HepG2 (cell line): Measurements from ENCODE around the gene FUT6. TPM values are rescaled to one million over a fixed set of nuclear protein-coding genes. Genes with fewer than 3 reads are reported as not detected.
A peak's percentile ranks its signal among the peaks of the same experiment; 100 is the strongest.

ENCODE experiments used
- BORCS8-MEF2B ChIP-seq: sonication (generic); formaldehyde crosslinking; IDR thresholded peaks from 2 replicates; pipeline ENCODE4 v1.8.0; 2022; ENCODE audit warnings: mild to moderate bottlenecking, missing genetic modification reagents
- CREB3 ChIP-seq: sonication (generic); formaldehyde crosslinking; IDR thresholded peaks from 2 replicates; pipeline ENCODE4 v1.5.0; 2020; ENCODE audit warnings: missing genetic modification reagents
- HOXA3 ChIP-seq: sonication (generic); formaldehyde crosslinking; IDR thresholded peaks from 2 replicates; pipeline ENCODE4 v1.5.0; 2020; ENCODE audit warnings: missing genetic modification reagents
- MAZ ChIP-seq, 2 experiments: sonication (generic) in 1 of 2; formaldehyde crosslinking in 1 of 2; IDR thresholded peaks; 2 replicates each; pipeline versions ENCODE4 v1.5.0 to v1.6.1; 2012 to 2020; ENCODE audit warnings: low read depth in 2 of 2, mild to moderate bottlenecking in 2 of 2, borderline replicate concordance in 1 of 2, improper control_type of control experiment in 1 of 2, low read length in 1 of 2, missing genetic modification reagents in 1 of 2, moderate library complexity in 1 of 2
- MXD4 ChIP-seq: IDR thresholded peaks from 2 replicates; pipeline ENCODE4 v1.6.1; 2016; ENCODE audit warnings: mild to moderate bottlenecking, missing biosample characterization, missing genetic modification reagents
- RARG ChIP-seq: sonication (generic); formaldehyde crosslinking; IDR thresholded peaks from 2 replicates; pipeline ENCODE4 v1.4.0; 2020; ENCODE audit warnings: low read depth, mild to moderate bottlenecking, missing genetic modification reagents
- SCMH1 ChIP-seq: sonication (generic); formaldehyde crosslinking; IDR thresholded peaks from 2 replicates; pipeline ENCODE4 v1.9.0; 2021; ENCODE audit warnings: missing genetic modification reagents, mild to moderate bottlenecking, borderline replicate concordance
- SPEN ChIP-seq: sonication (generic); formaldehyde crosslinking; IDR thresholded peaks from 2 replicates; pipeline ENCODE4 v1.5.1; 2020; ENCODE audit warnings: low read depth, mild to moderate bottlenecking, missing genetic modification reagents
- ZFP91 ChIP-seq: sonication (generic); formaldehyde crosslinking; IDR thresholded peaks from 2 replicates; pipeline ENCODE4 v1.9.0; 2022; ENCODE audit warnings: missing genetic modification reagents, mild to moderate bottlenecking, borderline replicate concordance
- ZNF317 ChIP-seq: sonication (generic); formaldehyde crosslinking; IDR thresholded peaks from 2 replicates; pipeline ENCODE4 v1.5.0; 2020; ENCODE audit warnings: mild to moderate bottlenecking, missing genetic modification reagents
- ZNF430 ChIP-seq: sonication (generic); formaldehyde crosslinking; IDR thresholded peaks from 2 replicates; pipeline ENCODE4 v1.9.0; 2021; ENCODE audit warnings: mild to moderate bottlenecking, missing genetic modification reagents
- polyA plus RNA-seq, 8 experiments: library from polyadenylated mRNA; depleted of rRNA in 3 of 8; stranded (reverse) in 7 of 8; unstranded in 1 of 8; fragments of >200 nt; fragmentation: Illumina TruSeq in 4 of 8; extraction: Trizol in 4 of 8; gene quantifications; 2 replicates each; pipeline versions ENCODE4 v1.2.1 to v1.2.3, GENCODE V29; 2011 to 2016; ENCODE audit warnings: low read depth in 4 of 8, missing spikeins in 1 of 8, mixed read lengths in 1 of 8; ENCODE audit not compliant: insufficient read depth in 1 of 8
- total RNA-seq, 5 experiments: library from RNA; depleted of rRNA; stranded (reverse); fragments of >200 nt; fragmentation: Illumina TruSeq; extraction: Trizol; gene quantifications; 2 replicates each; pipeline ENCODE4 v1.2.3, GENCODE V29; 2016; ENCODE audit warnings: low read depth in 1 of 5
- TF ChIP-seq, protein P1 (sequence below), 2 experiments: sonication (generic) in 1 of 2; formaldehyde crosslinking in 1 of 2; IDR thresholded peaks; 2 replicates each; pipeline versions ENCODE4 v1.4.0 to v1.6.1; 2018 to 2020; ENCODE audit warnings: missing genetic modification reagents in 2 of 2, borderline replicate concordance in 1 of 2, low read depth in 1 of 2, mild to moderate bottlenecking in 1 of 2, missing biosample characterization in 1 of 2
- TF ChIP-seq, protein P2 (sequence below): sonication (generic); formaldehyde crosslinking; IDR thresholded peaks from 2 replicates; pipeline ENCODE4 v1.4.0; 2020; ENCODE audit warnings: missing genetic modification reagents
- TF ChIP-seq, protein P3 (sequence below): sonication (generic); formaldehyde crosslinking; IDR thresholded peaks from 2 replicates; pipeline ENCODE4 v1.4.0; 2020; ENCODE audit warnings: missing genetic modification reagents
- TF ChIP-seq, protein P4 (sequence below): sonication (generic); formaldehyde crosslinking; IDR thresholded peaks from 2 replicates; pipeline ENCODE4 v1.4.0; 2020; ENCODE audit warnings: missing genetic modification reagents, borderline replicate concordance

Gene FUT6
- total and polyA plus RNA-seq, 2 of the 13 experiments (the other 11 are each of a cell fraction or from before 2014, with no cell fraction given) = 8.2 to 27.7 TPM

DNA sequence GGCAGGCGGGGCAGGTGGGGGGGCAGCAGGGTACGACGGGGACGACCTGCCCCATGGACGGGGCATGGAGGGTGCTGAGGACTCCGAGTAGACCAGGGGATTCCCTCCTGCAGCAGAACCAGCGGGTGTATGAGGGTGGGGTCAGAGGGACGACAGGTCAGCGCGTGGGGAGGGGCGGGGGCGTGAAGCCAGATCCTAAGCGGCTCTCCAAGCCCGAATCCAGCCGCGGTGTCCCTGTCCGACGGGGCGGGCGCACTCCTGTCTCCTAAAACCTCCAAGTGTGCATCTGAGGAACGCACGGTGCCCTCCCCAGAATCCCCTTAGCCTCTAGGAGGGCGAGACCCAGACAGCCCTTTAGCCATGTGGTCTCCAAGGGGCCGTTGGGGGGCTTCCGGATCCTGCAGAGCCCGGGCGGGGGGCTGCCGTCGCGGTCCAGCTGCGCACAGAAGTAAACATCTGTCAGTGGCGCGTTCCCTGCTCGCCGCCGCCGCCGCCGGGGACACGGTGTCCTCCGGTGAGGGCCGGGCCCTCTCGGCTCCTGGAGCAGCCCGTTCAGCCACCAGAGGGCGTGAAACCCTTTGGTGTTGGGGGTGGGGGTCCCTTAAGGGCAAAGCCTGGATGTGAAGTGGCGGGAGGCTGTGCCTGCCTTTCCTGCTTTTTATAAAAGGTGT lies 33.9 kb downstream of the FUT6 start (continued):
- TF ChIP-seq, protein P1, sequence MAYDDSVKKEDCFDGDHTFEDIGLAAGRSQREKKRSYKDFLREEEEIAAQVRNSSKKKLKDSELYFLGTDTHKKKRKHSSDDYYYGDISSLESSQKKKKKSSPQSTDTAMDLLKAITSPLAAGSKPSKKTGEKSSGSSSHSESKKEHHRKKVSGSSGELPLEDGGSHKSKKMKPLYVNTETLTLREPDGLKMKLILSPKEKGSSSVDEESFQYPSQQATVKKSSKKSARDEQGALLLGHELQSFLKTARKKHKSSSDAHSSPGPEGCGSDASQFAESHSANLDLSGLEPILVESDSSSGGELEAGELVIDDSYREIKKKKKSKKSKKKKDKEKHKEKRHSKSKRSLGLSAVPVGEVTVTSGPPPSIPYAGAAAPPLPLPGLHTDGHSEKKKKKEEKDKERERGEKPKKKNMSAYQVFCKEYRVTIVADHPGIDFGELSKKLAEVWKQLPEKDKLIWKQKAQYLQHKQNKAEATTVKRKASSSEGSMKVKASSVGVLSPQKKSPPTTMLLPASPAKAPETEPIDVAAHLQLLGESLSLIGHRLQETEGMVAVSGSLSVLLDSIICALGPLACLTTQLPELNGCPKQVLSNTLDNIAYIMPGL (CRISPR knock-in tag; IDR thresholded peaks at IDR 0.05; ENCODE audit: borderline replicate concordance in 1 of 2, low read depth in 1 of 2) = peak; percentile 80 to 86; a peak in 2 of 4 replicates
- TF ChIP-seq ZNF430 (CRISPR knock-in tag) (0 out of 2 replicates have a peak, but pooled peaks have one; percentile 24), MAZ (IDR thresholded peaks at IDR 0.05; ENCODE audit: borderline replicate concordance, low read depth, low read length) (peak; percentile 75; the same call in 1 of the 2 replicates), MAZ (CRISPR knock-in tag; IDR thresholded peaks at IDR 0.05; ENCODE audit: low read depth) (peak; percentile 75; the same call in 1 of the 2 replicates), SCMH1 (CRISPR knock-in tag) (no peak), BORCS8-MEF2B (CRISPR knock-in tag) (no peak), ZNF317 (CRISPR knock-in tag) (peak; percentile 84), ZFP91 (CRISPR knock-in tag) (peak; percentile 93), HOXA3 (CRISPR knock-in tag) (0 out of 2 replicates have a peak, but pooled peaks have one; percentile 35), RARG (CRISPR knock-in tag) (no peak), CREB3 (CRISPR knock-in tag) (no peak), SPEN (CRISPR knock-in tag) (no peak), MXD4 (CRISPR knock-in tag) (peak; percentile 63; the same call in 1 of the 2 replicates)
- TF ChIP-seq, protein P2, sequence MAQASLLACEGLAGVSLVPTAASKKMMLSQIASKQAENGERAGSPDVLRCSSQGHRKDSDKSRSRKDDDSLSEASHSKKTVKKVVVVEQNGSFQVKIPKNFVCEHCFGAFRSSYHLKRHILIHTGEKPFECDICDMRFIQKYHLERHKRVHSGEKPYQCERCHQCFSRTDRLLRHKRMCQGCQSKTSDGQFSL (CRISPR knock-in tag) = peak; percentile 87
- TF ChIP-seq, protein P3, sequence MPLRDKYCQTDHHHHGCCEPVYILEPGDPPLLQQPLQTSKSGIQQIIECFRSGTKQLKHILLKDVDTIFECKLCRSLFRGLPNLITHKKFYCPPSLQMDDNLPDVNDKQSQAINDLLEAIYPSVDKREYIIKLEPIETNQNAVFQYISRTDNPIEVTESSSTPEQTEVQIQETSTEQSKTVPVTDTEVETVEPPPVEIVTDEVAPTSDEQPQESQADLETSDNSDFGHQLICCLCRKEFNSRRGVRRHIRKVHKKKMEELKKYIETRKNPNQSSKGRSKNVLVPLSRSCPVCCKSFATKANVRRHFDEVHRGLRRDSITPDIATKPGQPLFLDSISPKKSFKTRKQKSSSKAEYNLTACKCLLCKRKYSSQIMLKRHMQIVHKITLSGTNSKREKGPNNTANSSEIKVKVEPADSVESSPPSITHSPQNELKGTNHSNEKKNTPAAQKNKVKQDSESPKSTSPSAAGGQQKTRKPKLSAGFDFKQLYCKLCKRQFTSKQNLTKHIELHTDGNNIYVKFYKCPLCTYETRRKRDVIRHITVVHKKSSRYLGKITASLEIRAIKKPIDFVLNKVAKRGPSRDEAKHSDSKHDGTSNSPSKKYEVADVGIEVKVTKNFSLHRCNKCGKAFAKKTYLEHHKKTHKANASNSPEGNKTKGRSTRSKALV = peak; percentile 60; the same call in 1 of the 2 replicates
- TF ChIP-seq, protein P4, sequence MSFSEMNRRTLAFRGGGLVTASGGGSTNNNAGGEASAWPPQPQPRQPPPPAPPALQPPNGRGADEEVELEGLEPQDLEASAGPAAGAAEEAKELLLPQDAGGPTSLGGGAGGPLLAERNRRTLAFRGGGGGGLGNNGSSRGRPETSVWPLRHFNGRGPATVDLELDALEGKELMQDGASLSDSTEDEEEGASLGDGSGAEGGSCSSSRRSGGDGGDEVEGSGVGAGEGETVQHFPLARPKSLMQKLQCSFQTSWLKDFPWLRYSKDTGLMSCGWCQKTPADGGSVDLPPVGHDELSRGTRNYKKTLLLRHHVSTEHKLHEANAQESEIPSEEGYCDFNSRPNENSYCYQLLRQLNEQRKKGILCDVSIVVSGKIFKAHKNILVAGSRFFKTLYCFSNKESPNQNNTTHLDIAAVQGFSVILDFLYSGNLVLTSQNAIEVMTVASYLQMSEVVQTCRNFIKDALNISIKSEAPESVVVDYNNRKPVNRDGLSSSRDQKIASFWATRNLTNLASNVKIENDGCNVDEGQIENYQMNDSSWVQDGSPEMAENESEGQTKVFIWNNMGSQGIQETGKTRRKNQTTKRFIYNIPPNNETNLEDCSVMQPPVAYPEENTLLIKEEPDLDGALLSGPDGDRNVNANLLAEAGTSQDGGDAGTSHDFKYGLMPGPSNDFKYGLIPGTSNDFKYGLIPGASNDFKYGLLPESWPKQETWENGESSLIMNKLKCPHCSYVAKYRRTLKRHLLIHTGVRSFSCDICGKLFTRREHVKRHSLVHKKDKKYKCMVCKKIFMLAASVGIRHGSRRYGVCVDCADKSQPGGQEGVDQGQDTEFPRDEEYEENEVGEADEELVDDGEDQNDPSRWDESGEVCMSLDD = no peak
